ENCODE data around the gene C1QTNF8. TPM values are rescaled to one million over a fixed set of nuclear protein-coding genes. Genes with fewer than 3 reads are reported as not detected.
"Not testable (repeated sequence)": the region's sequence is repeated elsewhere in the genome, so short reads cannot be mapped to it uniquely, and the experiment has no call there.

C1QTNF8 gene
- total RNA-seq, 2 experiments from 2014 or later: not detected

DNA sequence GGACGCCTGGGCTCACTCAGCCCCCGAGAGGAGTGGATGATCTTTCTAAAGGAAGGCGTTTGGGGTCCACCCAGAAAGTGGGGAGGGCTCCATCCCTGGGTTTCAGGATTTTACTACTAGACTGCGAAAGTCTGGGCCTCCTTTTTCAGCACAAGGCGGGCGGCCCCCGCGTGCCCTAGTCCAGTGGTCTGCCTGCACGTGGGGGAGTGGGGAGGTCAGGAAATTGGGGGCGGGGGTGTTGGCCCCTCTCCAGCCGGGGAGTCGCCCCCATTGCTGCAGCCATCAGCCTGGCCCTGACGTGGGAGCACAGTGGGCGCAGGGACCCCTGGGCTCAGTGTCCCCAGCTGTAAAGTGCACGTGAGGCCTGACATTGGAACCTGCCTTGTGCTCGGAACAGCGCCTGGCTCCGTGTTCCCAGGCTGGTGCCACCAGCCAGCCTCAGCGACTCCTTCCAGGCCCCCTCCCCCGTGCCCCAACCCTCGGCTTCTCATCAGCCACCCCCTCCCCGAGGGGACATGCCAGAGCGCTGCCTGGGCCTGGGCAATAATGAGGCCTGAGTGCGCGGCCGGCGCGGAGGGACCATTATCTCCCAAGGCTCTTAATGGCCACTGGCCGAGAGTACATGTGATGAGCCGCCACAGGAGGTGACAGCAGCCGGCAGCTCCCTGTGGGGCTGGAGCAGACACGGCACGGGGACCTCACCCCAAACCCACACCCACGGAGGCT, 2.4 kb upstream of the C1QTNF8 start:
- no peaks in the 10 kb centered on the region for H3K4me1 Mint-ChIP-seq

DNA sequence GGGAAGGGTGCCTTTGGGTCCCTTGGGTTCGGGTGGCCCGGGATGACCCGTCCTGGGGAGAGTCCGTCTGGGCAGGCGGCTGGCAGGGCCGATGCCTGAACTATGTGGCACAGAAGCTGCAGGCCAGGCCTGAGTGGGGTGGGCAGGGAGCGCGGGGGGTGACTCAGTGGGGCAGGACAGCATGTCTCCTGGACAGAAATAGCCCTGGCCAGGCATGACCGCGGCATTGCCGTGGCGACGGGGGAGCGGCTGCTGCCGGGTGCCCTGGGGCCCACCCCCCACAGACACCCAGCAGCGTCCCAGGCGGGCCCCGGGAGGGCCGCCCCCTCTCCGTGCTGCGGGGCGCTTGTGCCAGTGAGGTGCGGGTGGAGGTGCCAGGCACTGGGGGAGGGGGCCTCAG, 1.8 kb upstream of the C1QTNF8 start:
- Mint-ChIP-seq H3K4me3 (no peak overlapping the region), H3K36me3 (peaks cover 1% of the 10 kb centered on the region), H3K4me1 (no peaks in the 10 kb centered on the region), H3K9me3 (ENCODE audit: low read depth) (no peaks in the 10 kb centered on the region), H3K27me3 (no peaks in the 10 kb centered on the region), H3K27ac (no peak overlapping the region)
- DNase-seq (no peak), ATAC-seq (no peak)
- CTCF ChIA-PET: no interaction called here

More for the DNA sequence above, 2.4 kb upstream of the C1QTNF8 start:
- CTCF ChIA-PET: no interaction called here
- ATAC-seq: no peak
- Mint-ChIP-seq H3K4me3 (no peak overlapping the region), H3K36me3 (peaks cover under 1% of the 10 kb centered on the region), H3K27ac (no peak overlapping the region), H3K9me3 (ENCODE audit: low read depth) (no peaks in the 10 kb centered on the region), H3K27me3 (no peaks in the 10 kb centered on the region)
- no peak for DNase-seq

DNA sequence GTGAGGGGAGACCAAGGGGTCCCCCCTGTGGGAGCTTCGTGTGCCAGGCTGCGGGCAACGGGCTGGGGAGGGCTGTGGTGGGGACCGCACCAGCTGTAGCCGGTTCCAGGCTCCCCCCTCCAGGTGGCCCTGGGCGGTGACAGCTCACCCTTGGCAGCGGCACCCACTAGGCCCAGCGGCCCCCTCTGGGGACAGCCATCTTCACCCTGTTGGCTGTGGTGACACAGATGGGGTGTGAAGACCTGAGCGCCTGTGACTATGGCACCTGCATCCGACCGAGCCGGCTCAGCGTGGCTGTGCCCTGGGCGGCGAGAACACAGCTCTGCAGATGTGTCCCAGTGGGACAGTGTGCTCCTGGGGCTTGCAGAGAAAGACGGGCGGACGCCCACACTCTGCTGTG, 1.1 kb upstream of the C1QTNF8 start:
- Mint-ChIP-seq H3K9me3 (ENCODE audit: low read depth) (peaks cover 2% of the 10 kb centered on the region), H3K4me3 (no peak overlapping the region), H3K4me1 (no peaks in the 10 kb centered on the region), H3K27ac (no peak overlapping the region), H3K27me3 (no peaks in the 10 kb centered on the region), H3K36me3 (peaks cover 3% of the 10 kb centered on the region)
- ATAC-seq (no peak), DNase-seq (no peak)
- CTCF ChIA-PET: no interaction called here

DNA sequence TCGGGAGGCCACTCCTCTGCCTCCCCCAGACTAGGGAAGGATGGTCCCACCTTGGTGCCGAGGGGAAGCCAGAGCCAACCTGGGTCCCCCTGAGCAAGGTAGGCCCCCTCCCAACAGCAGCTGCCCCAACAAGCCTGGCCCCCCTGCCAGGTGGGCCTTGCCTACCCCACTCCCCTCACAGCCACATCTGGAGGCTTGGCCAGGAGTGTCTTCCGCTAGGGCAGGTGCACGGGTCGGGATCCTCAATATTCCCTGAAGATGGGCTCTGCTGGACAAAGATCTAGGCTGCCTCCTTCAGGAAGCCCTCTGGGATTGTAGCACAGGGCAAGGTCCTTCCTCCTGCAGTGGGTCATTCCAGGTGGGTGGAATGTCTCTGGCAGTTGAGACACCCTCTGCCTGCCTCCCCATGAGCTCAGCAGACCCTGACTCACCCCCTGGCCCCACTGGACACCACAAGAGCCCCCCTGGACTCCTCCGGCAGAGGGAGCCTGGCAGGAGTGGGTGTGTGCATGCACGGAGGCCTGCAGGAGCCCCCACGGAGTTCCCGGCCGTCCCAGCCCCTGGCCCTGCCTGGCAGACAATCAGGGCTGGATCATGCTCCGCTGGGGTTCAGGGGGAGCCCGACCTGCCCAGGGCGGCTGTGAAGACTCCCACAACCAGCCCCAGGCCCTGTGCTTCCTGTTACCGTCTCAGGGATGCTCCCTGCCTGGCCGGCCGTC, 435 bp downstream of the C1QTNF8 start:
- no peak for ATAC-seq
- H3K9me3 Mint-ChIP-seq (ENCODE audit: low read depth): peaks cover 4% of the 10 kb centered on the region
- no peaks in the 10 kb centered on the region for H3K27me3 Mint-ChIP-seq
- H3K36me3 Mint-ChIP-seq: peaks cover 4% of the 10 kb centered on the region
- CTCF ChIA-PET: no interaction called here
- H3K4me3 Mint-ChIP-seq: no peak overlapping the region
- no peak for DNase-seq
- no peaks in the 10 kb centered on the region for H3K4me1 Mint-ChIP-seq
- H3K27ac Mint-ChIP-seq: no peak overlapping the region

DNA sequence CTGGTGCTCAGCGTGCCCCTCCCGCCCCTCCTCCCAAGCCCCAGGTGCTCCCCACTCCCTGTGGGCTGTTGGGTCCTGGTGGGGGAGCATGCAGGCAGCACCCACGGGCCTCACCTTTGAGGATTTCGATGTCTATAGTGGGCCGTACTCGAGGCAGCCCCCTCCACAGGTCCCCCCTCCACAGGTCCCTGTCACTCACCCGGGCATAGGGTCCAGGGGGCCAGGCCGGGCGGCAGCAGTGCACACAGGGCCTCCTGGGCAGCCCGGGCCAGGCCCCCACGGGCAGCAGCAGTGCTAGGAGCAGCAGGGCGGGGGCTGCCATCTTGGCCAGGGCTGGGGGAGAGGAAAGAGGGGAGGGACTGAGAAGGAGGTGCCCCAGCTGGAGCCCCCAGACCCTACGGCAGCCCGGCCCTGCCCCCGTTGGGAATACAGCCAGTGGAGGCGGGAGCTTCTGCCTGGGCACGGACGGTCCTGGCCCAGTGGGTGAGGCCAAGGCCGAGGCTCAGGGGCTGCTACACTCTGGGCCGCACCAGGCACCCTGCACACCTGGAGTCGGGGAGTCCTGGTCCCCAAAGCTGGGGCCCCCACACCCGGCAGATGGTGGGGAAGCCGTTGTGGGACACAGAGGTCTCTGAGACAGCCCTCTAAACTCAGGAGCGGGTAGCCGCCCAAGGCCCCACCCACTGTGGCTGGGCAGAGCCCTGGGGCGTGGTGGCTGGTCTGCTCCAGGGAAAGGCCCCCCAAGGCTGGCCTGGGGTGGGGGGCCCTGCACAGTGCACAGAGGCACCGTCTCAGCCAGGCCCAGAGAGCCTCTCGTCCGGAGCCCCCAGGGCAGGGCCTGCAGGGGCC, 1.2 kb downstream of the C1QTNF8 start:
- Mint-ChIP-seq H3K36me3 (peaks cover 4% of the 10 kb centered on the region), H3K4me3 (no peak overlapping the region), H3K27me3 (no peaks in the 10 kb centered on the region), H3K4me1 (no peaks in the 10 kb centered on the region), H3K27ac (no peak overlapping the region), H3K9me3 (ENCODE audit: low read depth) (peaks cover 4% of the 10 kb centered on the region)
- CTCF ChIA-PET: no interaction called here
- ATAC-seq (no peak), DNase-seq (no peak)

DNA sequence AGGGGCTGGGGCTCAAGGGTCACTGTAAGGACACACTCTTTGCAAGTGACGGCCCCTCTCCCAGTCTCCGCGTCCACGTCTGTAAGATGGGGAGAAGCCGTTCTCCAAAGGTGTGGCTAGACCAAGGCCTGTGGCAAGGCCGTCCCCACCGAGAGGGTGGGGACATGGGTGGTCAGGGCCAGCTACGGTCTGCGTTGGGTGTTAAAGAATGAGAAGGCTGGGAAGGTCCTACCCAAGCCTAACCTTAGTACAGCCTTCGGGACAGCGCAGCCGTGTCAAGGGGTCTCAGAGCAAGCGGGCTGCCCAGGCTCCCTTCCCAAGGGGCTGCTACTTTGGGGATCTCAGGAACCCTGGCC, 1.9 kb downstream of the C1QTNF8 start:
- Mint-ChIP-seq H3K27ac (no peak overlapping the region), H3K9me3 (ENCODE audit: low read depth) (peaks cover 4% of the 10 kb centered on the region), H3K4me3 (no peak overlapping the region), H3K4me1 (no peaks in the 10 kb centered on the region), H3K27me3 (no peaks in the 10 kb centered on the region), H3K36me3 (peaks cover 4% of the 10 kb centered on the region)
- CTCF ChIA-PET: interaction anchor here (0.6 kb wide), 1 partner anchor 90 kb away, joined by 3 read pairs; no protein-coding TSS in a partner anchor
- no peak for ATAC-seq
- no peak for DNase-seq

DNA sequence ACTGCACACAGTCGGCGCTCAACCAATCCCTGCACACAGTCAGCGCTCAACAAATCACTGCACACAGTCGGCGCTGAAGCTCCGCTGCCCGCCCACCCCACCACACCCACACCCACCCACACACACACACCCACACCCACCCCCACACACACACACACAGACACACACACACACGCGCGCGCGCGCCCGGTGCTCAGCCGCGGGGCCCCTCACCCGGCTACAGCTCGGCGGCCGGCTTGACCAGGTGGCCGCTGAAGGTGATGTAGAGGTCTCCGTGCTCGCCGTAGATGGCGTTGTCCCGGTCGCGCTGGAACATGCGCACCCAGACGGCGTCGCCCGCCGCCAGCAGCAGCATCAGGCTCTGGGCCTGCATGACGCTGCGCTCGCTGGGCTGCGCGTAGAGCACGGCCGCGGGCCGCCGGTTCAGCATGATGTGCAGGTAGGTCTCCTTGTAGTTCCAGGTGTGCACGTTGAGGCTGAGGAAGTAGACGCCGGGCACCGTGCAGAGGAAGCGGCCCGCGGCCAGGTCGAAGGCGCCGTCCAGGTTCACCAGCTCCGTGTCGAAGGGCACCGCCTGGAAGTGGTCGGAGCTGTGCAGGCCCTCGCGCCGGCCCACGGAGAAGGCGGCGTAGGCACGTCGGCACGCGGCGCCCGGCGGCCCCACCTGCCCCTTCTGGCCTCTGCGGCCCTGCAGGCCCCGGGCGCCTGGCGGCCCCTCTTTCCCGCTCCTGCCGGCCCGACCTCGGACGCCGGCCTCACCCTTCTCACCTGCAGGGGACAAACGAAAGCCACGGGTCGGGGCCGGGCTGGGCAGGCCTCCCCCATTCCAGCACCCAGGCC, 2.5 kb downstream of the C1QTNF8 start:
- DNase-seq (peak; percentile 47), ATAC-seq (peak; percentile 38)
- Mint-ChIP-seq H3K4me3 (no peak overlapping the region), H3K4me1 (no peaks in the 10 kb centered on the region), H3K27me3 (no peaks in the 10 kb centered on the region), H3K9me3 (ENCODE audit: low read depth) (peaks cover 4% of the 10 kb centered on the region), H3K27ac (no peak overlapping the region), H3K36me3 (peaks cover 4% of the 10 kb centered on the region)
- CTCF ChIA-PET: interaction anchor here (0.6 kb wide), 1 partner anchor 89 kb away, joined by 3 read pairs; no protein-coding TSS in a partner anchor

DNA sequence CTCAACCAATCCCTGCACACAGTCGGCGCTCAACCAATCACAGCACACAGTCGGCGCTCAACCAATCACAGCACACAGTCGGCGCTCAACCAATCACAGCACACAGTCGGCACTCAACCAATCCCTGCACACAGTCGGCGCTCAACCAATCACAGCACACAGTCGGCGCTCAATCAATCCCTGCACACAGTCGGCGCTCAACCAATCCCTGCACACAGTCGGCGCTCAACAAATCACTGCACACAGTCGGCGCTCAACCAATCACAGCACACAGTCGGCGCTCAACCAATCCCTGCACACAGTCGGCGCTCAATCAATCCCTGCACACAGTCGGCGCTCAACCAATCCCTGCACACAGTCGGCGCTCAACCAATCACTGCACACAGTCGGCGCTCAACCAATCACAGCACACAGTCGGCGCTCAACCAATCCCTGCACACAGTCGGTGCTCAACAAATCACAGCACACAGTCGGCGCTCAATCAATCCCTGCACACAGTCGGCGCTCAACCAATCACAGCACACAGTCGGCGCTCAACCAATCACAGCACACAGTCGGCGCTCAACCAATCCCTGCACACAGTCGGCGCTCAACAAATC, 3.3 kb downstream of the C1QTNF8 start:
- DNase-seq; H3K27ac Mint-ChIP-seq; H3K4me1 Mint-ChIP-seq; H3K9me3 Mint-ChIP-seq (ENCODE audit: low read depth); H3K27me3 Mint-ChIP-seq; H3K4me3 Mint-ChIP-seq; CTCF ChIA-PET; ATAC-seq; H3K36me3 Mint-ChIP-seq: not testable (repeated sequence)

DNA sequence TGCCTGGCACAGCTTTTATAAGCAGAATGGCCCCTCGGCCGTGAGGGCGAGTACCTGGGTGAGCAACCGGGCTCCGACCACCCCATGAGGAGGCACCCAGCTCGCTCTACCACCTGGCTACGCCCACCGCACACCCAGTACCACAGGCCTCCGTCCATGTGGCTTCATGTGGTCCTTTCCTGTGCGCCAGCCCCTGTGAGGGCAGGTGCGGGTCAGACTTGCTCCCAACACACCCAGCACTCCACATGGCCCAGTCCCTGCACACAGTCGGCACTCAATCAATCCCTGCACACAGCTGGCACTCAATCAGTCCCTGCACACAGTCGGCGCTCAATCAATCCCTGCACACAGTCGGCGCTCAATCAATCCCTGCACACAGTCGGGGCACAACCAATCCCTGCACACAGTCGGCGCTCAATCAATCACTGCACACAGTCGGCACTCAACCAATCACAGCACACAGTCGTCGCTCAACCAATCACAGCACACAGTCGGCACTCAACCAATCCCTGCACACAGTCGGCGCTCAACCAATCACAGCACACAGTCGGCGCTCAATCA, 4.0 kb downstream of the C1QTNF8 start:
- Mint-ChIP-seq H3K4me1 (no peaks in the 10 kb centered on the region), H3K9me3 (ENCODE audit: low read depth) (peaks cover 4% of the 10 kb centered on the region), H3K27me3 (no peaks in the 10 kb centered on the region), H3K4me3 (no peak overlapping the region), H3K27ac (no peak overlapping the region), H3K36me3 (peaks cover 4% of the 10 kb centered on the region)
- CTCF ChIA-PET: no interaction called here
- ATAC-seq: no peak
- DNase-seq: no peak

DNA sequence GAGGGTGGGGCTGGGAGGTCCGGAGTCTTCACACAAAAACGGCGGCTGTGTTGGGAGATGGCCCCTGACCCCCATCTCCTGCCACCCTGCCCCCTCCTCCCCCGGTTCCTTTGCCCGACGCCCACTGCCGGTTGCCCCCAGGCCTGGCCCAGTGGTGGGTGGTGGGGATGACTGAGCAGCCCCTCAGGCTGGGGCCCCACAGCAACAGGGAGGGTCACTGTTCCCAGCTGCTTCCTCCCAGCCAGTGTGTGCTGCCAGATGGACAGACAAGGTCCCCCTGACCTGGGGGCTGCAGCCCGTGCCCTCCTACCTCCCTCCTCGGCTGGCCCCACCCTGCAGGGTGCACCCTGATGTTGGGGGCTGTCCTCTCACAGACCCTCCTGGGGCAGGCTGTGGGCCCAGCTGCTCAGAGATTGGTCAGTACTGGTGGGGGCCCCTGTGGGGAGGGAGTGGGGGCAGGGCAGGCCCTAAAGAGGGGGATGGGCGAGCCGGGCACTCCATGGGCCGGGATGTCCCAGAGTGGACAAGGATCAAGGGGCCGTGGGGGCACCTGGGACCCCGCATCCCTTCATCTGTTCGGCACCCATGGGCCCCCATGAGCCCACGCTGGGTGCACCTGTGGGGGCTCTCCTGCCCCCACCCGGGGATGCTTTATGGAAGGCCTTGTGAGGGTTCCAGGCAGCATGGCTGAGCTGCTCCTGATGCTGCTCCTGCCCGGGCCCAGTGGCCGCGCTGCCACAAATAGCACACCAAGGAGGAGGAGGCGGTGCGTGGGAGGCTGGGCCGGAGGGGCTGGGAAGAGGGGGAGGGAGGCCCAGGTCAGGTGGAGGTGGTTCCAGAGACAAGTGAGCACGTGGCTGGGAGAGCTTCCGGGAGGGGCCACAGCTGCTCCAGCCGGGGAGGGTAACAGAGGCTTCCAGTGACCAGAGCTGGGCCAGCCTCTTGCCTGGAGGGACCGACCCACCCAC, 5.1 kb downstream of the C1QTNF8 start:
- no peaks in the 10 kb centered on the region for H3K27me3 Mint-ChIP-seq
- ATAC-seq: no peak
- H3K36me3 Mint-ChIP-seq: peaks cover 4% of the 10 kb centered on the region
- H3K4me1 Mint-ChIP-seq: no peaks in the 10 kb centered on the region
- CTCF ChIA-PET: no interaction called here
- H3K4me3 Mint-ChIP-seq: no peak overlapping the region
- no peak for DNase-seq
- no peak overlapping the region for H3K27ac Mint-ChIP-seq
- peaks cover 4% of the 10 kb centered on the region for H3K9me3 Mint-ChIP-seq (ENCODE audit: low read depth)

DNA sequence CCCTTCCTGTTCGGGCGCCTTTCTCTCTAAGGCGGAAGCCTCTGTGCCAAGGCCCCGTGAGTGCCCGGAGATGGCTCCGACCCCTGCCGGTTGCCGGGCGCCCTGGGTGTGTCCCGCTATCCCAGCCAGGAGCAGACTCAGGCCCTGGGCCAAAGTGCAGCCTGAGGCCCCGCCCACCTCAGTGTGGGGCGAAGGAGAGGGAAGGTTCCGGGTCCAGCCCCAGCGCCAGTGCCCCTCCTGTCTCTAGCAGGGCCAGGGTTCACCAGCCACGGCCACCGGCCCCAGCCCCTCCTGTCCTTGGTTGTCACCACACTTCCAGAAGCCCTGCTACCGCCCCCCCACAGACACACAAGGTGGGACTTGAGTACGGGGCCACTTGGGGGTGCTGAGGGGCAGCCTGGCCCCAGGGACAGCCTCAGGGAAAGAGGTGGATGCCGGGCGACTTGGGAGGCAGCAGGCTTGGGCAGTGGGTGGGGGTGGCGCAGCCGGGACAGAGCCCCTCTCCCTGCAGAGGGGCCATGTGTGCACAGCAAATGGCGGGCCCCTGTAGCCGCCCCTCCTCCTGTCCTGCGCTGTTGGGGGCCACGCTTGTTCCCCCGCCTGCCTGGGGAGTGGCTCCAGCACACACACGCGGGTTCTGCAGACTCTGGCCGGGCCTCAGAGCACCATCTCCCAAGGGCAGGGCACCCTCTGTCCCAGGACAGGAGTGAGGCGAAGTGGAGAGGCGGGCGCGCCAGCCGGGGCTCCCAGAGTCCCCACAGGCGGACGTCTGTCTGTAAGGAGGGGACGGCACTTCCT, 6.0 kb downstream of the C1QTNF8 start:
- ATAC-seq: no peak
- CTCF ChIA-PET: no interaction called here
- H3K9me3 Mint-ChIP-seq (ENCODE audit: low read depth): peaks cover 10% of the 10 kb centered on the region
- H3K4me1 Mint-ChIP-seq: no peaks in the 10 kb centered on the region
- DNase-seq: no peak
- H3K27me3 Mint-ChIP-seq: no peaks in the 10 kb centered on the region
- no peak overlapping the region for H3K4me3 Mint-ChIP-seq
- H3K27ac Mint-ChIP-seq: no peak overlapping the region
- H3K36me3 Mint-ChIP-seq: peaks cover 4% of the 10 kb centered on the region
